Activated gamma-delta T cell (primary cell): ENCODE results near the gene PRDM16.

Experiments
- DNase-seq: peaks from one replicate; lab custom pipeline; 2025; lab: John Stamatoyannopoulos, UW

The PRDM16 gene

GRCh38 chr1:3244025-3244926 lies 175.3 kb downstream of the PRDM16 start:
- no peak for DNase-seq

DNA sequence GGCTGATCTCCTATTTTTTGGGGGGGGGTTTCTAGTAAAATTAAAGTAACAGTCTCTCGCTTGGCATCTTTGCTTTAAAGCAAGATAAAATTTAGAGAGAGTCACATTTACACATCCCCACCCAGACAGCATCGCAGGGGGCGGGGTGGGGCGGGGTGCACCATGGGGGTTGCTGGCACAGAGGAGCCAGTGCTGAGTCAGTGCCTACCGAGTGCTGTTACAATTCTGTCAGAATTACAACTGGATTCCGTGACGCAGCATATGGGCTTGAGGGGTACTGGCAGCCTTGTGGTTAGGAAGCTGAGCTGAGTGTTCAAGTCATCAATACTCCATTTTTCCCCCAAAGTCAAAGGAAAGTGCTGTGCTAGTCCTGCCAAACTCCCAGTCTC lies 175.9 kb downstream of the PRDM16 start:
- no peak for DNase-seq

- no peak for DNase-seq
These were observed 176.3 kb downstream of the PRDM16 start for GRCh38 chr1:3245344-3245743.

DNA sequence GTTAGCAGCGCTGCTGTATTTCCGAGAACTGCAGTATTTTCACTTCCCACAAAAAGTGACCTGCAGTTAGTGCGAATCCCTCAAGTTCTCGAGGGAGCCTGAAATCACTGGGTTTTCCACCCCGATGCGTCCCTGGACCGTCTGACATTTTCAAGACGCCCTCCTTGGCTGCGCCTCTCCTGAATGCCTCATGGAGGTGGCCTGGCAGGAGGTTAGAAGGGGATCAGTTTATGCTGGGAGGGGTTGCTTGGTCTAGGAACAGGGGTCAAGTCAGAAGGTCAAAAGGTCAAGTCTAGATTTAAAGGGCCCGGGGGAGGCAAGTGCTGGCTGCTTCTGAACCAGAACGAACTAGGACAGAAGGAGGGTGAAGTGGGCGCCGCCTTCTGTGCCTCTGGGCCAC lies 176.8 kb downstream of the PRDM16 start:
- DNase-seq = no peak

DNA sequence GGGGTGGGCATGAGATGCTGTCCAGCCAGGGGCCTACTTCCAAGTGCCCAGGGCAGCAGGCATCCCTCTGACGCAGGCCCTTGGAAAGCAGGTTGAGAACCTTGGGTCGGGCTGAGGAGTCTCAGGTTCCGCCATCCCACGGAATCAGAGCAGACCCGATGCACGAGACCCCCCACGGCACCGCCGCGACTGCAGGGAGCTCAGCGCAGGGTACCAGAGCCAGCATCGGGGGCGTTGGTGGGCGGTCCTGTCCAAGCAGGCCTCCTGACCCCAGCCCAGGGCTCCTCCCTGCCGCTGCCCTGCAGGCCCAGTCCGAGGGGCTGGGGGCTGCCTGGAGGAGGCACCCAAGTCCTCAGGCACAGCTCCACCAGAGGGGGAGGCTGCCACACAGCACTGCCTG lies 177.2 kb downstream of the PRDM16 start:
- DNase-seq = no peak

DNA sequence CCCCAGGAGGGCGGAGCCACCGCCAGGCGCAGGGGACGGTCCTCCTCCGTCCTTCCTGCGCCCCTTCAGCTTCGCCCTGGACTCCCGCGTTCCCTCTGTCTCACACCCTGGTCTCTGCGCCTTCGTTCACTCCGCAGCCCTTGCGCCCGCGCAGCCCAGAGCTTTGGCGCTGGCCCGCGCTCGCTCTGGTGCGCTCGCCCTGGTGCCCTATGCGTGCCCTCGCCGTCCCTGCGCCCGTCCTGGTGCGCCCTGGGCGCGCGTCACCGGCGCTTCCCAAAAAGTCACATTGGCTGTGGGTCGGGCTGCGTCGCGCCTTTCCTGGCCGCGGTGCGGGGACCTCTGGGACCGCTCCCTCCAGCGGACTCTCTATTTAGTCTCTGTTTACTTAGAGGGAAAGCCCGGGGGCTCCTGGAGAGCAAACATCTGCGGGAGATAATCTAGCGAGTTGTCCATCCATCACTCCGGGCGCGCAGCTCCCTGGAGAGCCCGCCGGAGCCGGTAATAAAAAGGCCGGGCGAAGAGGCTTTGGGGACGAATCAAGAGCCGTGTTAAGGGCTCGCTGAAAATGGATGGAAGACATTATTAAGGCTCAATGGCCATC lies 178.6 kb downstream of the PRDM16 start:
- DNase-seq = no peak

GRCh38 chr1:3248155-3249141 lies 179.4 kb downstream of the PRDM16 start:
- no peak for DNase-seq

DNA sequence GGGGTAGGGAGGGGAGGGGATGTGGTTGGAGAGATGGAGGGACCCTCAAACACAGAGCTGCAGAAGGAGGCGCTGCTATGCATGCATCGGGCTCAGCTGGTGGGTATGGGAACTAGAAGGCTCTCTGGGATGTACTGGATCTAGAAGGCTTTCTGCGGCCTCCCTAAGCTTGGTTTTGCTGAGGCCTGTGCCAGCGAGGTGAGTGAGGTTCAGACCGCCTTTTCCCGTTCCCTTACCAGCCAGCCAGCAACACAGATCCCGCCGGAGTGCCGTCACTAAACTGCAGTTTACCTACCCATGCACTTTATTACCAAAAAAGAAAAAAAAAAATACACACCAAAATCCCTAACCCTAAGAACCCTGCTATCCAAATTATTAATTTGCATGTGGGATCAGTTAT lies 180.2 kb downstream of the PRDM16 start:
- no peak for DNase-seq

DNA sequence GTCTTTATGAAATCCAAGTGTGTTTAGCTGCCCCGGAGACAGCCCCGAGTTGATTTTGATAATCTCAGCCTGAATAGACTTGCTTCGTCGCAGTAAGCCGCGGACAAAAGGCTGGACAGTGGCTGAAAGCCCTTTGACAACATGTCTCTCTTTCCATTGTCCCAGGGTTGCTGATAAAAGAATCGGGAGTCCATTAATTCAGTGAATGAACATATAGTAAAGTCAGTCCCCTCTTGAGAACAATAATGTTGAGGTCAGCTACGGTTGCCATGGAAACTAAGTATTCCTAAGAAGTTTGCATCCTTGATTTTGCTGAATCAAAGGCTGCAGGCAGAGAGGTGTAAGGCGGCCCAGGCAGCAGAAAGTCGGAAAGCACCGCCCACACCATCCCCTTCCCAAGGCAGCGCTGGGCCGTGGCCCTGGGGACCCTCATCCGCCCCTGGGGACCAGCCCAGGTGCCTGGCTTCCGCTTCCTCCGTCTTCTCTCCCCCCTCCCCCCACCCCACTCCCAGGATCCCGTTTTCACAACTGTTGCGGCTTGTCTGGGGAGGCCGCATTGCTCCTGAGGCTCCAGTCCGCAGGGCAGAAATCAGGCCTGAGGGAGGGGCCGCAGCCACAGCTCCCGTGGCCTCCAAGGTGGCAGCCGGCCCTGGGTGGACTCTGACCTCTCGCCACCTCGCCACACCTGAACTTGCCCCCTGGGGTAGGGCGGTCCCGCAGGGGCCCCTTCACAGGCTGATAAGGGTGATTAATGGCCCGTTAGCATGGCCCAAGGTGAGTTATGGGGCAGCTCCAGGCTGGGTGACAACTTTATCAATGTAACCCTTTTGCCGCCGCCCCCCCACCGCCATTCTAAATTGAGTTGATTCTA lies 180.9 kb downstream of the PRDM16 start:
- no peak for DNase-seq

GRCh38 chr1:3250624-3251023 lies 181.6 kb downstream of the PRDM16 start:
- no peak for DNase-seq

DNA sequence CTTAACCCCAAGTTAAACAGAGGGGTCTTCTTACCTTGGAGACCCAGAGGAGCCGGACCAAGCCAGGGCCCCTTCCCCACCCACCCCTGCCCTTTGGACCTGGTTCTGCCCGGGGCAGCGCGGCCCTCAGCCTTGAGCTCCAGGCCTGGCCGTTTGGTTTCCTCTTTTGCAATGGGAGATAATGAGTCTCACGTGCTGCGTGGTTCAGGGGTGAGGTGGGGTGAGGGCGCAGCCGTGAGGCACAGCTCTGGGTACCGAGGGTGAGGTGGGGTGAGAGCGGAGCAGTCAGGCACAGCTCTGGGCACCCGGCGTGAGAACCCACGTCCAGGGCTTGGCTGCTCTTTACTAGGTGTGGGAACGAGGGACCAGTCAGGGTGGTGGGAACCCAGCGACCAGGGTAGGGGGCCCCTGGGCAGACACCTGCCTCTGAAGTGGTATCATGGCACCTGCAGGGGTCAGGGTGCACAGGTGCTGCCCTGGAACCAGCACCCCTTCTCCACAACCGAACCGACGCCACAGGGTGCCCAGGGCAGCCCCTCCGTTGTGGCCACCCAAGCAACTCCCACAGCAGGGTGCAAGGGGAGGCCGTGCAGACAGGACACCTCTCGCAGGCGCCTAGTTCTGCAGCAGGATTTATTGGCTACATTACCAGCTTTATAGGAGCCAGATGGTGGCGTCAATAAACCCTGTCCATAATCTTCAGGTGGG lies 182.2 kb downstream of the PRDM16 start:
- no peak for DNase-seq

DNA sequence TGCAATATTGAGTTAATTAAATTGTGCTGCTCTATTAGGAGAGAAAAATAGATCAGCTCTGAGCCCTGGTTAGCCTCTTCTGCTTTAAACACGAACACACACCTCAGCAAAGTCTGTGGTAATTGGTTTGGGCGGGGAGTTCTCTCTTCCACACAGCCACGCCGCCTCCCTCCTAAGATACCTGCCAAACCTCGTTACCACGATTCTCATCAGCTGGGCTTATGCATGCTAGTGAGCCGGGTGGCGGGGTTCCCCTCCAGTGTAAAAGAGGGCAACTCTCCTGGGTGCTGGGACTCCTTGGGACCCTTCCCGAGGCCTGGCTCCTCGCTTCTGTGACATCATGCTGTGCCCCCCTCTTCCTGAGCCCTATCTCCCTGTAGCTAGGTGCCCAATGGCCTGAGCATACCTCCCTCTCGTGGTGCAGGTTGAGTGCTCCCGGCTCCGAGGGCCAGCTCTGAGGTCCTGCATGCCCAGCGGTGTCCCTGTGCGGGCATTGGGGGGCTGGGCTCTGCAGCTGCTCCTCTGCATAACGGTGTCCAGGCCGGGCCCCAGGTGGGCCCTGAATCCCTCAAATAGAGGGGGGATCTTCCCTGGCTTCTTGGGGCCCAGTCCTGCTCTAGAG lies 182.9 kb downstream of the PRDM16 start:
- no peak for DNase-seq

DNA sequence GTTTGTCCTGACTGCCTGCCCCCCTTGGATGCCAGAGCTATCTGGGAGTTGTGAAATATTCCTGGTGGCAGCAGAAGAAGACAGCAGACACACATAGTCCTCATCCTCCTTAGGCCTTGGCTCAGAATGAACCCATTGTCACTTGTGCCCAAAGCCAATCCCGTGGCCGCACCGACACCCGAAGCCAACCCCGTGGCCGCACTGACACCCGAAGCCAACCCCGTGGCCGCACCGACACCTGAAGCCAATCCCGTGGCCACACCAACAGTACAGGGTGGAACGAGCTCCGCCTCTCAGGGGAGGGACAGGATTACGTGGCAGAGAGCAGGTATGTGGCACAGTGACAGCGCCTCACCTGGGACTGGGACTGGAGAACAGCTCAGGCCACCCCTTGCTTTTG lies 186.7 kb downstream of the PRDM16 start:
- no peak for DNase-seq

- DNase-seq = no peak
These were observed 188.8 kb downstream of the PRDM16 start for GRCh38 chr1:3257788-3258187.

DNA sequence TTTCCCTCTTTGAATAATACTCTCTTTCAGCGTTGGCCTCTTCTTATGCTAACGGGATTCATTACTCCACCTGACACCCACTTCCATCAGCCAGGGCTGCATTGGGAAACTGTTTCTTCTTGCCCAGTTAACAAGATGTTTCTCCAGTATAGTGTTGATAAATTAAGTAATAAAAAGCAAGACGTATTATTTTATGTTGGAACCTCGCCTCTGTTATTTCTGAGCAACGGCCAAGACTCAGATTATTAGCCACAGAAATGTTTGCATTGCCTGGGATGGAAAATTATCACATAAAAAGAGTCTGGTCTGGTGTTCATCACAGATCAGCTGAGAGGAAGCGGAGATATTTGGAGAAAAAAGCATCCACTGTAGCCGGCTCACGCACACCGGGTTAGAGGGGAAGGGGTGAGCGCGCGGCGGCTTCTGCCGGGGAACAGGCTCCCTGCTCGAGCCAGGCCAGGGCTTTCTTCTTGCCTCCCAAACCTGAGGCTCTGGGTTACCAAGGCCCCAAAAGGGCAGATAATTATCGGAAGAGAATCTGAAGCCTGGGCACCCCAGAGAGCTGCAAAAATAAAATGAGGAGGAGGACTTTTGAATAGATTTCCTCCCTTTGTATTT lies 189.5 kb downstream of the PRDM16 start:
- DNase-seq = no peak

DNA sequence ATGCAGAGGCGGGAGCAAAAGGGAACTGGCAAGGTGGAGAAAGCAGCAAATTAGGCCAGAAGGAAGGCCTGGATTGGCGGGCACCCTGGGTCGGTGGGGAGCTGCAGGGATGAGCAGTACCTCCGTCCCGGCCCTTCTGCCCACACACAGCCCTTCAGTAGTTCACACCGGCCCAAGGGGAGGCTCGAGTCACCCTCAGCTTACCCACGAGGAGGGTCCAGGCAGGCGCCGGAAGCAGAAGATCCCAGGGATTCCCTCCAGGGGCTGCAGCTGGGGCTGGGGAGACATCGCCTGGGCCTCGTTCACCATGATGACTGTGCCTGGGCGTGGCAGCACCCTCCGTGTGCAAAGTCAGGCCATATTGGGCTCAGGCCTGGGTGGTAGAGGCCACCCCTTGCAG lies 190.0 kb downstream of the PRDM16 start:
- no peak for DNase-seq

DNA sequence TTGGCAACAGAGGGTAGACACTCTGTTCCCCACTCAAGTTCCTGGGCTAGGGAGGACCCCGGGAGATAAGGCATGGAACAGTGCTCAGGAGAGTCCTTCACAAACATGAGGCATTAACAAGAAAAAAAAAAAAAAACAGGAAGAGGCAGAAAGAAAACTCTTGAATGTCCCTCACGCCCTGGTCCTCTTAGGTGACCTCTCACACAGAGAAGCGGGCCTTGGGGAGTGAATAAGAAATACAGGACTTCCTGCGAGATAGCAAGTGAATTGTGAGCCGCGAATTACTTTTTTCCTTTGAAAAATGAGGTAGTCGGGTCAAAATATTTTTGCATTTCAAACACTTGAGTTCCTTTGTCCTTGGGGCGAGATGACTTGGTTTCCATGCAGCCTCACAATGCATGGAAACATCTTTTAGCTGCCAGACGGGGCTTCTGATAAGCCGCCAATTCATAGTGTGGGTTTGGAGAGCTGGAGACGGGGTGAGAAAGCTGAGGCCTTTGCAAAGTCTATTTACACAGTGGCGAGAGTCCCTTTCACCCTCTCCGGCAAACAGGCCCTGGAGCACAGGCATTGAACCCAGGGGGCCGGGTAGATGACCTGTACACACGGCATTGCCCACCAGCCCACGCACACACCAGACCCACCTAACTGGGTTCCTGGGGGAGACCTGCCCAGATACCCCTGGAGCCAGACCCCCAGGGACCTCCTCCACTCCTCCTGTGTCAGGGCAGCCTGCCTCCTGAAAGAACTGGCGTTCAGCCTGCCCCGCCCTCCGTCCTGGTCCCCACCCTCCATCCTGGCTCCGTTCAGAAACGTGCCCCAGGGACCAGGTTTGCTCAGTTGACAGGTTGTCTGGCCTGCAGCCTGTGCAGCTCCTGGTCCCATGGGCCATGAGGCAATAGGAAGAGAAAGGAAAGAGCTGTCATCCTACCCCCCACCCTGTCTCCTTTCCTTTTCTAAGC lies 192.3 kb downstream of the PRDM16 start:
- no peak for DNase-seq

DNA sequence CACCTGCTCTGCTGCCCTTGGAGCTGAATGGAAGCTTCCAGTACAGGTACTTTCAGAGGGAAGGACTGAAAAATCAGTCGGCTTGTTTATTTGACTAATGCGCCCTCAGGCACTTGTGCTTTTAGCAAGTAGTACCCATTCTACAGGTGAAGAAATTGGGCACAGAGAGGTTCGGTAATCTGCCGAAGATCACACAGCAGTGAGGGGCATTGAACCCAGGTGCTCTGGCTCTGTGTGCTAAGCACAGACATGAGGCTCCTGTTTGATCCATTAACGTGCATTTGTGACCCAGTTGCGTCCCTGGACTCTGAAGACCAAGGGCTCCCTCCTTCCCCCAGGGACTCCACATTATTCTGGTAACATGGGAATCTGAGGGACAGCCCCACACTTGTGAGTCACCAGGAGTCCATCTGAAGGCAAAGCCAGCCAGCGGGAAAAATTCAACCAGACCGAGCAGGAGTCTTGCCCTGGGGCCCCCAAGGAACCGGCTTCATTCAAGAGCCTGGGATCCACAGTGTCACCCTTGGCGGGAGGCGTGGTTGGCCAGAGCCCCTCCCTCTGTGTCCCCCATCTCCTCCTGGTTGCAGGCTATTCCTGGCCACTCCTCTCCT lies 193.1 kb downstream of the PRDM16 start:
- DNase-seq = no peak
